ENCODE data around the gene MAP6. TPM values are rescaled to one million over a fixed set of nuclear protein-coding genes. Genes with fewer than 3 reads are reported as not detected.

Gene MAP6
- total RNA-seq: under 0.01 and 0.48 TPM in 2 replicates

DNA sequence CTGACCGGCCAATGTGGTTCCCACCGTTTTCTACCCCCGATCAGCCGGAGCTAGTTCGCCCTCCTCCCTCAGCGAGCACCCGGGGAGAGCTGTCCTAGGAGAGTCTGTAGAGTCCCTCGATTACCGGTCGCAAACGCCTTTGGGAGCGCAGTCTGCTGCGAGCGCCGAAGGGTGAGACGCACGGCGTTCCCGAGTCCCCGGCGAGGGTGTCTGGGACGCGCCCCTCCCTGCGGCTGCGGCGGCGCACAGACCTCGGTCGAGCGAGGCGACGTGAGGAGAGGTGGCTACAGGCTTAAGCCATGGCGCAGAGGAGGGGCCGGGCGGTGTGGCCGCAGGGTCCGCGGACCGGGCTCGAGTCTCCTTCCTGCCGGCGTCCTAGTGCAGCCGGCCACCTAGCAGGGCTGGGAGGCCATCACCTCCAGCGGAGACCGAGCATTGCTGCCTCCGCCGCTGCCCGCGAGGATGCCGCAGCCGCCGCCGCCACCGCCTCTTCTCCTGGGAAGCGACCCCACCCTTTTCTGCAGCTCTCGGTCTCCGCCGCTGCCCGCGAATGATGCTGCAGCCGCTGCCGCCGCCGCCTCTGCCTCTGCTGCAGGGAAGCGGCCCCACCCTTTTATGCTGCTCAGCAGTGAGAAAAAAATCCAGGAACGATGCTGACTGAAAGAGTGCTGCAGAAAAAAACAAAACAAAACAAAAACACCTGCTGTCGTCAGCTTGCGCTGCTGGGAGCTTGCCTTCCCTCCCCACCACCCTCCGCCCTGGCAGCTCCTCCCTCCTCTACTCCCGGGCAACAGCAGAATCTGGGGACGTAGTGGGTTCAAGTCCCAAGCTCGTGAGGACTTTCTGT, at the start of gene MAP6:
Gene MAP6 (minus strand): TSS at position 588 of the 847 bp plus-strand sequence. CDS start 669 bp downstream, outside the sequence.

DNA sequence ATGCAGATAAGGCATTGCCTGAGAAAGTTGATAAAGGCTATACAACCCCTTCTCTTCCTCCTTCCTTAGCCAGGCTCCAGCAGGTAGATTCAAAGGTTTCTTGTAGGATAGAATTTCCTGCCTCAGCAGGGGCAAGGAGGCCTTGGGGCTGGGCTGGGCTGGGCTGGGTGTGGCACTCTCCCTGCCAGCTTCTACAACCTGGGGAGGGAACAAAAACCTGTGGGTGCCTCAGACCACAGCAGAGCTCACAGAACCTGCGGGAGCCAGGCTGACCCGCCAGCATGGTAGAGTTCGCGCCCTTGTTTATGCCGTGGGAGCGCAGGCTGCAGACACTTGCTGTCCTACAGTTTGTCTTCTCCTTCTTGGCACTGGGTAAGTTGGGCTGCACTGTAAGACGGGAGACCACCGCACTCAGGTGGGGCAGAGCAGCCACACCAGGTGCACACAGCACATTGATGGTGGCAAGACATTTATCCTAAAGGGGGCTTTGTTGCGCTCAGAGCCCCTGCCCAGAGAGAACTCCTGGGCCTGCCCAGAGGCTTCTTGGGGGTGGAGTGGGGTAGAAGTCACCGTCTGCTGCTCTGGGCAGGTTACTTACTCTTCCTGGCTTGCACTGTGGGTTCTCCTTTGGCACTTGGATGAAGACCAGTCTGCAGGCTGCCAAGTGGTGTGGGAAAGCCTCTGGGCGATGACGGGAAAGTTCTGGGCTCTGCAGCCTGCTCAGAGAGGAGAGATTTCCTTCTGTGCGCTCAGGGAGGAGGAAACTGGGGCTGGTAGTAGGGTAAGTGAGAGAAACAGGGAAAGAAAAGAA, 49.0 kb upstream of the MAP6 start, which contains the start of gene MOGAT2:
Gene MOGAT2 (plus strand): TSS at position 231 of the 811 bp plus-strand sequence. CDS start 51 bp downstream, at position 282.

GRCh38 chr11:75562048-75562835, 106.6 kb downstream of the MAP6 start, which contains the start of gene SERPINH1:
SERPINH1 (plus strand) TSS chr11:75562253; CDS start chr11:75566350, 4,097 bp downstream.

Small RNAs within 50 kb of the gene (small RNA-seq; reads per million reads assigned to genes)
- not detected for gene AP001922.4

Other genes starting within 250 kb of the MAP6 start
- 2.0 and 3.9 TPM in 2 replicates for gene KLHL35, start 235.8 kb downstream of the MAP6 start, total RNA-seq
- 43.8 and 44.7 TPM in 2 replicates for gene GDPD5, start 143.1 kb downstream of the MAP6 start, total RNA-seq
- gene SERPINH1, start 106.8 kb downstream of the MAP6 start, total RNA-seq: 427 and 542 TPM in 2 replicates
- gene MOGAT2, start 48.8 kb upstream of the MAP6 start, total RNA-seq: not detected in 2 replicates
- 1.3 and 2.3 TPM in 2 replicates for gene DGAT2, start 99.7 kb upstream of the MAP6 start, total RNA-seq
- 74.5 and 78.4 TPM in 2 replicates for gene UVRAG, start 146.2 kb upstream of the MAP6 start, total RNA-seq